ENCODE data around the gene ENOX2. TPM values are rescaled to one million over a fixed set of nuclear protein-coding genes. Genes with fewer than 3 reads are reported as not detected.

Gene ENOX2
- total RNA-seq, 1 donor from 2014 or later = 16.2 TPM

DNA sequence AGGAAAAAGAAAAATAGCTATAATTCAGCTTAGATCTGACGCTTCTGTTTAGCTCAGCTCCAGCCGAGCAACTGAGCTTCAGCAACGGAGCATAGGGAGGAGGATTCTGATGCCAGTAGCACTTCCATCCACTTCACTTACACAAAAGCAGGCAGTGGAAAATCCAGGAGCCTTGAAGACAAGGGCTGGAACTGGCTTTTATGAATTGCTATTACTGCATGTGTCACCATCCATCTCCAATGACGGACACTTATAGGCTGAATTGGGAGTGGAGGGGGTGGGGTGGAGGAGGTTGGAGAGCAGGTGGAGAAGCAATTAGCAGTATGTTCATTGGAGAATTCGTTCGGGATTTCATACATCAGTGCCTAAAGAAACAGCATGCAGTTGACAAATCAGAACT is 15.6 kb downstream of the ENOX2 start:
- Mint-ChIP-seq H3K27me3 (no peaks in the 10 kb centered on the region), H3K4me1 (no peaks in the 10 kb centered on the region), H3K9me3 (no peaks in the 10 kb centered on the region), H3K36me3 (ENCODE audit: low read depth) (no peaks in the 10 kb centered on the region), H3K4me3 (no peak overlapping the region), H3K27ac (no peak overlapping the region)
- ChIA-PET CTCF (no interaction called here), POLR2A (no interaction called here)
- intact Hi-C loops (cut with micrococcal nuclease) = no loop called here
- ATAC-seq (ENCODE audit: low read depth) (no peak), DNase-seq (no peak)
- TF ChIP-seq, protein P1, sequence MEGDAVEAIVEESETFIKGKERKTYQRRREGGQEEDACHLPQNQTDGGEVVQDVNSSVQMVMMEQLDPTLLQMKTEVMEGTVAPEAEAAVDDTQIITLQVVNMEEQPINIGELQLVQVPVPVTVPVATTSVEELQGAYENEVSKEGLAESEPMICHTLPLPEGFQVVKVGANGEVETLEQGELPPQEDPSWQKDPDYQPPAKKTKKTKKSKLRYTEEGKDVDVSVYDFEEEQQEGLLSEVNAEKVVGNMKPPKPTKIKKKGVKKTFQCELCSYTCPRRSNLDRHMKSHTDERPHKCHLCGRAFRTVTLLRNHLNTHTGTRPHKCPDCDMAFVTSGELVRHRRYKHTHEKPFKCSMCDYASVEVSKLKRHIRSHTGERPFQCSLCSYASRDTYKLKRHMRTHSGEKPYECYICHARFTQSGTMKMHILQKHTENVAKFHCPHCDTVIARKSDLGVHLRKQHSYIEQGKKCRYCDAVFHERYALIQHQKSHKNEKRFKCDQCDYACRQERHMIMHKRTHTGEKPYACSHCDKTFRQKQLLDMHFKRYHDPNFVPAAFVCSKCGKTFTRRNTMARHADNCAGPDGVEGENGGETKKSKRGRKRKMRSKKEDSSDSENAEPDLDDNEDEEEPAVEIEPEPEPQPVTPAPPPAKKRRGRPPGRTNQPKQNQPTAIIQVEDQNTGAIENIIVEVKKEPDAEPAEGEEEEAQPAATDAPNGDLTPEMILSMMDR (IDR thresholded peaks at IDR 0.05) = no peak

DNA sequence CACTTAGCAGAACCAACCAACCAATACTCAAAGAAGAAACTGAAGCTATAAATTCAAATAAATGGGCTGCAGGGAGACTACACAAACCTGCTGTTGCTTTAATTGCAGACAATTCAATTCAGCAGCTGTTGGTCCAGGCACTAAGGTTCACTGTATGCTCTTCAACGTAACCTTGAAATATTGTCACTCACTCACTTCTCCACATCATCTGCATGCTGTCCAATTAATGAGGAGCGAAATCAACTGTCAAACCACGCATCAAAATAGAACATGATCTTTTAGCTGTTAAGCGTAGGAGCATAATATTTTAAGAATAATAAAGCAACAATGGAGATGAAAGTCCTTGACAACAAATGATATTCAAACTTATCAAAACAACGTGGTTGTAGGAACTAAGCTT is 17.0 kb downstream of the ENOX2 start:
- Mint-ChIP-seq H3K4me1 (no peaks in the 10 kb centered on the region), H3K9me3 (no peaks in the 10 kb centered on the region), H3K27ac (no peak overlapping the region), H3K4me3 (no peak overlapping the region), H3K27me3 (no peaks in the 10 kb centered on the region), H3K36me3 (ENCODE audit: low read depth) (peaks cover 3% of the 10 kb centered on the region)
- TF ChIP-seq, protein P1 (IDR thresholded peaks at IDR 0.05) = no peak
- intact Hi-C loops (cut with micrococcal nuclease) = no loop called here
- ATAC-seq (ENCODE audit: low read depth) = no peak
- no peak for DNase-seq
- ChIA-PET CTCF (no interaction called here), POLR2A (no interaction called here)

DNA sequence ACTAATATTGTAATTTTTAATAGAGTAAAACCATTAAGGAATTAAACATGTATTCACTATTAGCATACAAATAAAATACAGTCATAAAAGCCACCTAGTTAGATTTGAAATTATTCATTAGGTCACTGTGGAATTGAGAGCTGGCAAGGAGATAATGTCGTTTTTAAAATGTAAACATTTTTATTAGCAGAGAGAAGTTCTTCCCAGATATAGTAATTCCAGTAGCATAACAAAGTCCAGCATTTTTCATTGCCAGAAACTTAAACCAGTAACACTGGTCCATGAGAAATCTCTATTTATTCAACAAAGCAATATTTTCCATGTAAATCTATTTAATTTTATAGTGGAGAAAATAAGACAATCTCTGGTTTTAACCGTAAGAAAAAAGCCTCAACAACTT is 17.5 kb downstream of the ENOX2 start:
- intact Hi-C loops (cut with micrococcal nuclease) = no loop called here
- ATAC-seq (ENCODE audit: low read depth) = no peak
- TF ChIP-seq, protein P1 (IDR thresholded peaks at IDR 0.05) = no peak
- DNase-seq = no peak
- ChIA-PET CTCF (no interaction called here), POLR2A (no interaction called here)
- H3K9me3 Mint-ChIP-seq = no peaks in the 10 kb centered on the region
- H3K4me3 Mint-ChIP-seq = no peak overlapping the region
- H3K36me3 Mint-ChIP-seq (ENCODE audit: low read depth) = peaks cover 3% of the 10 kb centered on the region
- H3K27me3 Mint-ChIP-seq = no peaks in the 10 kb centered on the region
- H3K4me1 Mint-ChIP-seq = no peaks in the 10 kb centered on the region
- H3K27ac Mint-ChIP-seq = no peak overlapping the region

DNA sequence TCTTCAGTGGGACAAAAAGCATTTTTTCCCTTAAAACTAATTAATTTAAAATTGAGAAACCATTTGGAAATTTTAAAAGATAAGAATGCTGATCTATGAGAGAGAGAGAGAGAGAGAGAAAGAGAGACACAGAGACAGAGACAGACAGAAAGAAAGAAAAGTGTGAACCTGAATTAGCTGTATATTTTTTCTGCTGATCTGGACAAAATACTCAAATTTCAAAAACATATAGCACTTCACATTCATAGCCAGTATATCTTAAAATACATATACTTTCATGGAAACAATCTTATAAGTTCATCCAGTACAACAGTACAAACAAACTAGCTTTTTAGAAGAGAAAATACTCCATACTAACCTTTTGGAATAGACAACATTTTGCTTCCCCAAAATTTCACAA is 18.4 kb downstream of the ENOX2 start:
- intact Hi-C loops (cut with micrococcal nuclease) = no loop called here
- POLR2A ChIA-PET = no interaction called here
- TF ChIP-seq, protein P1 (IDR thresholded peaks at IDR 0.05) = no peak

DNA sequence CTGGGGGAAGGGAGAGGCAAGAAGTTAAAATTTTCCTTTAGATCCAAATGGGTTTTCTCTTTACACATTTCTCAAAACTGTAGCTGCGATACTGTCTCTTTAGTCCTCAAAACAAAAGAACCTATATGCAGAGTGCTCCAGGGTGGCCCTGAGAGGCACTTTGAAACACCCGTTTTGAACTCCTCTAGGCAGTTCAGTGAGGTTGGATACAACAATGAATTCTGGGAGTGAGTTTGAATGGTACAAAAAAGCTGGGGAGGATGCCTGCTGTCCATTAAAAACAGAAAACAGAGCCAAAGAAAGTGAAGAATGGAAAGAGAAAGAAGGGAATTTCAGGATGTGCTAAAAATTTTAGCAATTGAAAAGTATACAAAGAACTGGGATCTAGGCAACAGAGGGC is 23.1 kb downstream of the ENOX2 start:
- peaks cover 3% of the 10 kb centered on the region for H3K36me3 Mint-ChIP-seq (ENCODE audit: low read depth)
- no peak for DNase-seq
- no peak overlapping the region for H3K27ac Mint-ChIP-seq
- ChIA-PET CTCF (no interaction called here), POLR2A (no interaction called here)
- no peak overlapping the region for H3K4me3 Mint-ChIP-seq
- no peaks in the 10 kb centered on the region for H3K27me3 Mint-ChIP-seq
- H3K9me3 Mint-ChIP-seq = no peaks in the 10 kb centered on the region
- ATAC-seq (ENCODE audit: low read depth) = no peak
- H3K4me1 Mint-ChIP-seq = no peaks in the 10 kb centered on the region
- TF ChIP-seq, protein P1 (IDR thresholded peaks at IDR 0.05) = no peak
- intact Hi-C loops (cut with micrococcal nuclease) = no loop called here

More for the DNA sequence above, 18.4 kb downstream of the ENOX2 start:
- Mint-ChIP-seq H3K36me3 (ENCODE audit: low read depth) (peaks cover 3% of the 10 kb centered on the region), H3K4me1 (no peaks in the 10 kb centered on the region), H3K9me3 (no peaks in the 10 kb centered on the region), H3K27ac (no peak overlapping the region), H3K4me3 (no peak overlapping the region), H3K27me3 (no peaks in the 10 kb centered on the region)
- ATAC-seq (ENCODE audit: low read depth) (no peak), DNase-seq (no peak)
- CTCF ChIA-PET = no interaction called here
